HS-5 (cell line): ENCODE measurements around the gene TRAPPC10.

Source experiments
- DNase-seq: peaks from one replicate; pipeline ENCODE4 v3.0.0-alpha.2; 2012; ENCODE audit warnings: low read depth

The TRAPPC10 gene

GRCh38 chr21:44038063-44038462 lies 26.0 kb downstream of the TRAPPC10 start:
- DNase-seq, result no peak

GRCh38 chr21:44039828-44040227 lies 27.7 kb downstream of the TRAPPC10 start:
- no peak for DNase-seq

- no peak for DNase-seq
These were observed 31.5 kb downstream of the TRAPPC10 start for GRCh38 chr21:44043613-44044012.

GRCh38 chr21:44046734-44047133 lies 34.6 kb downstream of the TRAPPC10 start:
- no peak for DNase-seq

- DNase-seq, result no peak
These were observed 36.0 kb downstream of the TRAPPC10 start for GRCh38 chr21:44047996-44048560.

GRCh38 chr21:44049182-44049581 lies 37.1 kb downstream of the TRAPPC10 start:
- no peak for DNase-seq

- no peak for DNase-seq
These were observed 37.5 kb downstream of the TRAPPC10 start for GRCh38 chr21:44049606-44050005.

- DNase-seq, result no peak
These were observed 38.2 kb downstream of the TRAPPC10 start for GRCh38 chr21:44050276-44050675.

GRCh38 chr21:44051462-44051941 lies 39.4 kb downstream of the TRAPPC10 start:
- no peak for DNase-seq

GRCh38 chr21:44052071-44052829 lies 40.1 kb downstream of the TRAPPC10 start:
- DNase-seq, result no peak

- DNase-seq, result no peak
These were observed 40.7 kb downstream of the TRAPPC10 start for GRCh38 chr21:44052830-44053226.

GRCh38 chr21:44053567-44053966 lies 41.5 kb downstream of the TRAPPC10 start:
- no peak for DNase-seq

GRCh38 chr21:44054710-44055109 lies 42.6 kb downstream of the TRAPPC10 start:
- DNase-seq, result no peak

- no peak for DNase-seq
These were observed 44.9 kb downstream of the TRAPPC10 start for GRCh38 chr21:44057055-44057454.

GRCh38 chr21:44057960-44058651 lies 46.0 kb downstream of the TRAPPC10 start:
- no peak for DNase-seq

- DNase-seq, result no peak
These were observed 46.5 kb downstream of the TRAPPC10 start for GRCh38 chr21:44058652-44058964.

GRCh38 chr21:44058981-44059380 lies 46.9 kb downstream of the TRAPPC10 start:
- DNase-seq, result no peak

- no peak for DNase-seq
These were observed 47.6 kb downstream of the TRAPPC10 start for GRCh38 chr21:44059710-44060109.

GRCh38 chr21:44062380-44062779 lies 50.3 kb downstream of the TRAPPC10 start:
- no peak for DNase-seq

GRCh38 chr21:44063151-44063912 lies 51.2 kb downstream of the TRAPPC10 start:
- no peak for DNase-seq

- DNase-seq, result no peak
These were observed 52.8 kb downstream of the TRAPPC10 start for GRCh38 chr21:44064852-44065403.

GRCh38 chr21:44065428-44065827 lies 53.3 kb downstream of the TRAPPC10 start:
- peak; percentile 0 for DNase-seq
